GM18505 (cell line): ENCODE results near the gene SLC35B3.
"Not testable (repeated sequence)": the region's sequence is repeated elsewhere in the genome, so short reads cannot be mapped to it uniquely, and the experiment has no call there.

Experiments
- ATAC-seq: cut with Tn5 transposase; IDR thresholded peaks from one replicate; pipeline ENCODE4 v1.9.1; 2021; ENCODE audit not compliant: unreplicated experiment
- POLR2A ChIP-seq: IDR thresholded peaks from 4 replicates; pipeline ENCODE4 v1.6.1; 2011; ENCODE audit warnings: borderline replicate concordance; ENCODE audit not compliant: insufficient read depth, insufficient read length; ENCODE audit errors: extremely low read depth

SLC35B3 gene

GRCh38 chr6:8437813-8438212, 2.5 kb upstream of the SLC35B3 start:
- TF ChIP-seq POLR2A: no peak
- ATAC-seq: no peak

- TF ChIP-seq POLR2A: no peak
- no peak for ATAC-seq
Observed at GRCh38 chr6:8436966-8437365, 1.6 kb upstream of the SLC35B3 start.

GRCh38 chr6:8435845-8436168, 462 bp upstream of the SLC35B3 start:
- no peak for TF ChIP-seq POLR2A
- no peak for ATAC-seq

DNA sequence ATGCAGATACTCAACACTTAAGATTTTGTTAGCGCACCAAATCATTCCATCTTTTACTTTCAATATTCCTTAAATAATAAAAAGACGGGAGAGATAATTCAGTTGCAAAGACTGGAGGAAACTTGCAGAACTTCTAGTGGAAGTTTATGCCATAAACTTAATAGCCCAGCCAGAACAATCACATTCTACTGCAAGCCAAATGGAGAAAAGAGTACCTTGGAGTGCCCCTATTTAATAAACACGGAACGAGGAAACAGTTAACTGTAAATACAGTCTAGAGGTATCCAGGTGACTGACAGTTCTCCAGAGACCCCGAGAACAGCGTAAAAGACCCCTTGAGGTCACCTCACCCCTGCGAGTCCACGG, 635 bp downstream of the SLC35B3 start:
- ATAC-seq: peak; percentile 6
- TF ChIP-seq POLR2A: no peak

DNA sequence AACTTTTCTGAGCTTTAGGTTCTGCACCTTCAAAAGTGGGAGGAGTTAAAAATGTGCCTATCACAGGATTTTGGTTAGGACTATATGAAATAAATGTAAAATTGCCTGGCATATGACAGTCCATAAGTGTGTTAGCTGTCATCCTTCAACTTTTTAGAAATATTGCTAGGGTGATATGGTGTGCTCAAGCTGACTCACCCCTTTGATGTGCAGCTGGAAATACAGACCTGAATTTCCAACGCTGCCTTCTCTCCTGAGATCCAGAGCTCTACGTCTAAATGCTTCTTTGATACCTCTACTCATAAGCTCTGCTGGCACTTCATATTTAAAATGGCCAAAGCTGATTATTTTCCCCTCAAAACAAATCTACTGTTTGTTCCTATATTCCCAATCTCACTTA, 2.7 kb downstream of the SLC35B3 start:
- no peak for TF ChIP-seq POLR2A

DNA sequence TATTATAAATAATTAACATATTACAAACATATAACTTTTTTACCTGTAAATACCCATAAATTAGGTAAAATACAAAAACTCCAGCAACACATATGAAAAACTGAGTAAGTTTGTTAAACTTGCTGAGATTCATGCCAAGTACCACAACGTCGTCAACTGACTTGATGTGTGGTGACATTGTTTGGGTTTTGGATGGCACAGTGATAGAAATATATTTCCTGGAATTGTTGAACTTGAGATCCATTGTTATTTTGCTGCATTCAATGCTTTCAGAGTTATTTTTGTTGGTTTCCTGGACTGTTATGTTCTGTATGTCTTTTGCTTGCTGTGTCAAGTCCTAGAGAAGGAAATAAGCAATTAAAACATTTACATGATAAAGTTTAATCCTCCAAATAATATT, 5.5 kb downstream of the SLC35B3 start:
- no peak for ATAC-seq
- TF ChIP-seq POLR2A: no peak

More for the DNA sequence above, 2.7 kb downstream of the SLC35B3 start:
- no peak for ATAC-seq

DNA sequence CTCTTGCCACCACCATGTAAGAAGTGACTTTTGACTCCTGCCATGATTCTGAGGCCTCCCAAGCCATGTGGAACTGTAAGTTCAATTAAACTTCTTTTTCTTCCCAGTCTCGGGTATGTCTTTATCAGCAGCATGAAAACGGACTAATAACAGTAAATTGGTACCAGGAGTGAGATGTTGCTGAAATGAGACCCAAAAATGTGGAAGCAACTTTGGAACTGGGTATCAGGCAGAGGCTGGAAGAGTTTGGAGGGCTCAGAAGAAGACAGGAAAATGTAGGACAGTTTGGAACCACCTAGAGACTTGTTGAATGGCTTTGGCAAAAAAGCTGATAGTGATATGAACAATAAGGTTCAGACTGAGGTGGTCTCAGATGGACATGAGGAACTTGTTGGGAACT, 8.8 kb downstream of the SLC35B3 start:
- ATAC-seq: not testable (repeated sequence)

GRCh38 chr6:8420031-8420588, 15.2 kb downstream of the SLC35B3 start:
- ATAC-seq: no peak
- TF ChIP-seq POLR2A: no peak

GRCh38 chr6:8415913-8416312, 19.4 kb downstream of the SLC35B3 start:
- no peak for TF ChIP-seq POLR2A
- ATAC-seq: no peak

GRCh38 chr6:8415280-8415679, 20.1 kb downstream of the SLC35B3 start:
- TF ChIP-seq POLR2A: no peak
- no peak for ATAC-seq

DNA sequence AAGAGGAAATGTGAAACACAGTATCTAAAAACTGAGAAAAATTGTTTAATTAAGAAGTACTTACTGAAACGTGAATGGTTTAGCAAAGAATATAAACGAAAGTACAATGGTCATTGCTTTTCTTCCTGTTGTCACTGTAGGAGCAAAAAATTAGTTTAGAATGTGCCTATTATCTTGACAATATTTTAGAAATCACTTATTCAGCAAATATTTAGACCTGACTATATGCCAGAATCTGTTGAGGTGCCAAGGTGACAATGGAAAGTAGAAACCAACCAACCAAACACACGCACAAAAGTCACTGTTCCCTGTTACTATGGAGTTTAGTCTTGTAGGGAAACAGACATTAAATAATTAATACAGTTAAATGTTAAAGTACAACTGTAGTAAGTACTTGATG, 20.5 kb downstream of the SLC35B3 start:
- no peak for ATAC-seq
- no peak for TF ChIP-seq POLR2A

- not testable (repeated sequence) for ATAC-seq
Observed at GRCh38 chr6:8405946-8406345, 29.4 kb downstream of the SLC35B3 start.

DNA sequence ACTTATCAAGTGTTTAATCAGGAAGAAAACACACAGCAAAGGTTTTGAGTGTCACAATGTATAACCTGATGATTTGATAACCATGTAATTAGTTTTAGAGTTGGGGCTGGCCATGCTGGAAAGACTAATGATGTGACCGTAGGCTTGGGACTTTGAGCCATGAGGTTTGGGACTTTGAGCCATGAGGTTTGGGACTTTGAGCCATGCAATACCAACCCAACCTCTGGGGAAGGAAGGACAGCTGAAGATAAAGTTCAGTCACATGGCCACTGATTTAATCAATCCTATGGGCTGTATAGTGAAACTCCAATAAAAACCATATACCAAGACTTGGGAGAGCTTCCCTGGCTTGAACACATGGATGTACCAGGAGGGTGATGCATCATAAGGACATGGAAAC, 32.8 kb downstream of the SLC35B3 start:
- ATAC-seq: no peak

DNA sequence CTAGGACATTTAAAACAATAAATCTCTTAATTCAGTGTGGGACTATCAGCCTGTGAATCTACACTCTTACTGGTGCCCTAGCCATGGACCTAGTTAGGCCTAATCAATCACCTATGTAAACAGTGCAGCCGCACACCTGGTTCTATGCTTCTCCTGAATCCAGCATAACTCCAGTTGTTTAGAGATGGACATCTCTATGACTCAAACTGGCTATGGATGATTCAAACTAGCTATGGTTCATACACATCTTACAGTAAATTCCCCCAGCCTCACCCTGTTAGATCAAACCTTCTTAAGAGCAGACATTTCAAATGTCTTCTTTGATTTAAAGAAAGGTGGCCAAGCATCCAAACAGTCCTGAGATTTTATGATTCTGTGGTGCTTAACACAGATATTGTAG, 34.7 kb downstream of the SLC35B3 start:
- no peak for ATAC-seq
- no peak for TF ChIP-seq POLR2A

More for the DNA sequence above, 32.8 kb downstream of the SLC35B3 start:
- TF ChIP-seq POLR2A: no peak

- ATAC-seq: no peak
- no peak for TF ChIP-seq POLR2A
Observed at GRCh38 chr6:8392569-8392968, 42.8 kb downstream of the SLC35B3 start.
